ENCODE data around the gene NFRKB.

DNA sequence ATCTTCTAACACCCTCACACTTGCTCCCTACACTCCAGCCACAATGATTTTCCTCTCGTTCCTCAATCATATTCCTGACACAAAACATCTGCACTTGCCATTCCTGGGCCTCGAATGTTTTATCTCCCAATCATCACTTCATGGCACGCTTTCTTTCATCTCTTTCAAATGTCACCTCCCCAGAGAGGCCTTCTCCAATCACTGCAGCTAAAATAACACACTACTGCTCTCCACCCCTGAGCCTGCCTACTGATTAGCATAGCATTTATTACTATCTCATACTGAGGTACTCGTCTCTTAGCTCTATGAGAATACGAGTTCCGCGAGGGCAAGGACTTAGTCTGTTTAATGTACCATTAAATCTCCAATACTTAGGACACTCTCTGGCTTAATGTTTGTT lies 23.5 kb downstream of the NFRKB start:
- TF ChIP-seq, protein P1, sequence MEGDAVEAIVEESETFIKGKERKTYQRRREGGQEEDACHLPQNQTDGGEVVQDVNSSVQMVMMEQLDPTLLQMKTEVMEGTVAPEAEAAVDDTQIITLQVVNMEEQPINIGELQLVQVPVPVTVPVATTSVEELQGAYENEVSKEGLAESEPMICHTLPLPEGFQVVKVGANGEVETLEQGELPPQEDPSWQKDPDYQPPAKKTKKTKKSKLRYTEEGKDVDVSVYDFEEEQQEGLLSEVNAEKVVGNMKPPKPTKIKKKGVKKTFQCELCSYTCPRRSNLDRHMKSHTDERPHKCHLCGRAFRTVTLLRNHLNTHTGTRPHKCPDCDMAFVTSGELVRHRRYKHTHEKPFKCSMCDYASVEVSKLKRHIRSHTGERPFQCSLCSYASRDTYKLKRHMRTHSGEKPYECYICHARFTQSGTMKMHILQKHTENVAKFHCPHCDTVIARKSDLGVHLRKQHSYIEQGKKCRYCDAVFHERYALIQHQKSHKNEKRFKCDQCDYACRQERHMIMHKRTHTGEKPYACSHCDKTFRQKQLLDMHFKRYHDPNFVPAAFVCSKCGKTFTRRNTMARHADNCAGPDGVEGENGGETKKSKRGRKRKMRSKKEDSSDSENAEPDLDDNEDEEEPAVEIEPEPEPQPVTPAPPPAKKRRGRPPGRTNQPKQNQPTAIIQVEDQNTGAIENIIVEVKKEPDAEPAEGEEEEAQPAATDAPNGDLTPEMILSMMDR (conservative IDR thresholded peaks at IDR 0.05 in 1 of 2, IDR thresholded peaks at IDR 0.05 in 1 of 2; ENCODE audit: low read depth in 1 of 2, low read length in 2 of 2) = no peak
- no peak for TF ChIP-seq EZH2 (IDR thresholded peaks at IDR 0.05; ENCODE audit: low read length, missing control alignments)

Data from fibroblast of lung (primary cell).